C4-2B (cell line): ENCODE data around the gene NEGR1.

ENCODE experiments used
- H3K27ac ChIP-seq: fragments of 450-650 bp; 2 replicates; pipeline ENCODE4 v1.5.1; 2017
- ZFX ChIP-seq: fragments of 450-650 bp; IDR thresholded peaks from 2 replicates; pipeline ENCODE4 v1.6.1; 2017
- TF ChIP-seq, protein P1 (sequence below): fragments of 450-650 bp; conservative IDR thresholded peaks from 2 replicates; pipeline ENCODE4 v1.5.1; 2017; ENCODE audit warnings: mild to moderate bottlenecking

Gene NEGR1

GRCh38 chr1:72284348-72285073 lies 2.2 kb upstream of the NEGR1 start:
- no peak overlapping the region for H3K27ac ChIP-seq
- TF ChIP-seq ZFX: no peak
- TF ChIP-seq, protein P1, sequence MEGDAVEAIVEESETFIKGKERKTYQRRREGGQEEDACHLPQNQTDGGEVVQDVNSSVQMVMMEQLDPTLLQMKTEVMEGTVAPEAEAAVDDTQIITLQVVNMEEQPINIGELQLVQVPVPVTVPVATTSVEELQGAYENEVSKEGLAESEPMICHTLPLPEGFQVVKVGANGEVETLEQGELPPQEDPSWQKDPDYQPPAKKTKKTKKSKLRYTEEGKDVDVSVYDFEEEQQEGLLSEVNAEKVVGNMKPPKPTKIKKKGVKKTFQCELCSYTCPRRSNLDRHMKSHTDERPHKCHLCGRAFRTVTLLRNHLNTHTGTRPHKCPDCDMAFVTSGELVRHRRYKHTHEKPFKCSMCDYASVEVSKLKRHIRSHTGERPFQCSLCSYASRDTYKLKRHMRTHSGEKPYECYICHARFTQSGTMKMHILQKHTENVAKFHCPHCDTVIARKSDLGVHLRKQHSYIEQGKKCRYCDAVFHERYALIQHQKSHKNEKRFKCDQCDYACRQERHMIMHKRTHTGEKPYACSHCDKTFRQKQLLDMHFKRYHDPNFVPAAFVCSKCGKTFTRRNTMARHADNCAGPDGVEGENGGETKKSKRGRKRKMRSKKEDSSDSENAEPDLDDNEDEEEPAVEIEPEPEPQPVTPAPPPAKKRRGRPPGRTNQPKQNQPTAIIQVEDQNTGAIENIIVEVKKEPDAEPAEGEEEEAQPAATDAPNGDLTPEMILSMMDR: no peak

DNA sequence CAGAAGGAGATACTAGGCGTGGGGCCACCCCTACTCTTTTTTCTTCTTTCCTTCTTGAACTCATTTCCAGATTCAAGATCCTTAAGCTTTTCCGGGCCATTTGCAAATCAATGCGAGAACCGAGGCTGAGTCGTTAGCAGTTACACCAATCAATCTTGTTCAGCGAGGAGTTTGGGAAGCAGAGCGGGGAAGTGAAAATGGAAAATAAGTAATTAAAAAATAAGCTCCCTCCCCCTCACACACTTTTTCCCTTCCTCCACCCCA lies 1.7 kb upstream of the NEGR1 start:
- no peak overlapping the region; the same call in 1 of the 2 replicates for H3K27ac ChIP-seq
- no peak for TF ChIP-seq ZFX
- TF ChIP-seq, protein P1: no peak

DNA sequence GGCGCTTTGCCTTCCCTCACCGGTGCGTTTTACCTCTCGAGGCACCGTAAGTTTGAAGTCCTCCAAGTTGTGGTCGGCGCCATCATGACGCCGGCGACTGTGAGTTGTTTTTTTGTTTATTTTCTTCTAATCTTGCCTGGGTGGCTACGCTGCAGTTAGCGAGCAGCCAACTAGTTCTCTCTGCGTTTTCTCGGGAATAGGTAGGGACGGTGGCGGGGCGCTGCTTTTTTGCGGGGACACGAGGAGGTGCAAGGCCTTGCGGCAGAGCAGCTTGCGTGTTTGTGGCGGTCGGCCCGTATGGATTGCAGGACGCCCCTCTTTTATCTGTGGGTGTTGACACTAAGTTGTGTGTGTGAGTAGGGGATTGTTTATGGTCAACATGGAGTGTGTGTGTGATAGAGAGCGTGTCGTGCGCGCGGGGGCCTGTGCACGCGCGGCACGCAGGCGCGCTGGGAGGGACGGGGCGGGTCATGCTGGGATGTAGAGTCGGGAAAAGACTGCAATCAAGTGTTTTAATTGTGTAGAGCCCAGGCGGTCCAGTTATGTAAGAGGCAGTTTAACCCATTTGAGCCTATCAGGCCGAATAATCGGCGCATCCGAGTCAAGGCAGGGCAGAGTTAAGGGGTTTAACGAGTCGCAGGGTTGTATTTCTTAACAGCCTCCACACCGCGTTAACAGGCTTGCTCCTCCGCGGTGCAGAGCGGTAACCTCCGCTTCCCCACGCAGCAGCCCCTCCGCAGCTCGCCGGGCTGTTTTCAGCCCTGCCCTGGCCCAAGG lies 1.2 kb upstream of the NEGR1 start:
- H3K27ac ChIP-seq: no peak overlapping the region; the same call in 1 of the 2 replicates
- TF ChIP-seq ZFX: no peak
- TF ChIP-seq, protein P1: no peak

DNA sequence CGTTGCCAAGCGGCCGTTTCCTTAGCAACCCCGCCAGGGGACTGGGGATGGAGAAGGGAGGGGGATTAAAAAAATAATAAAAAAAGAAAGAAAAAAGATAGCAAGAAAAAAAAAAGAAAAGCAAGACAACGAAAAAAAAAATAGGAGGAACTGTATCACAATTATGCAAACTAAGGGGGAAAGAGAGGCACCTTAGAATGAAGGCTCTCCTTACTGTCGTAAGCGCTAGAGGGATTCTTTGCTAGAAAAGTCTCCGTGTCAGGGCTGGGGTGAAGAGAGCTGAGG lies 625 bp upstream of the NEGR1 start:
- no peak for TF ChIP-seq ZFX
- TF ChIP-seq, protein P1: peak; percentile 27; the same call in 1 of the 2 replicates
- H3K27ac ChIP-seq: no peak overlapping the region; the same call in 1 of the 2 replicates

- no peak overlapping the region for H3K27ac ChIP-seq
- TF ChIP-seq ZFX: no peak
- TF ChIP-seq, protein P1: no peak
Measured at GRCh38 chr1:72281637-72282270, 585 bp downstream of the NEGR1 start.

- H3K27ac ChIP-seq: no peak overlapping the region
- TF ChIP-seq, protein P1: no peak
- TF ChIP-seq ZFX: no peak
Measured at GRCh38 chr1:72281144-72281543, 1.2 kb downstream of the NEGR1 start.

- H3K27ac ChIP-seq: no peak overlapping the region
- TF ChIP-seq ZFX: no peak
- TF ChIP-seq, protein P1: no peak
Measured at GRCh38 chr1:72280711-72281110, 1.6 kb downstream of the NEGR1 start.
